NCI-H2029 treated with DMSO at 0.1 percent for 48 hours (cell line): ENCODE results near the gene TCEAL7.

Experiments
- DNase-seq: peaks from one replicate; lab custom pipeline; 2025; lab: John Stamatoyannopoulos, UW

TCEAL7 gene

GRCh38 chrX:103367502-103367901 lies 37.5 kb downstream of the TCEAL7 start:
- DNase-seq = no peak

GRCh38 chrX:103369479-103369878 lies 39.4 kb downstream of the TCEAL7 start:
- no peak for DNase-seq

GRCh38 chrX:103372886-103373285 lies 42.8 kb downstream of the TCEAL7 start:
- DNase-seq = no peak

GRCh38 chrX:103373581-103373980 lies 43.5 kb downstream of the TCEAL7 start:
- no peak for DNase-seq

GRCh38 chrX:103376118-103376978 lies 46.3 kb downstream of the TCEAL7 start, which contains the start of gene BEX3:
Gene BEX3, plus strand, starts transcription at chrX:103376538. Its CDS starts 984 bp downstream, at chrX:103377522.
- DNase-seq = no peak

- DNase-seq = no peak
Observed at GRCh38 chrX:103376979-103377324, 46.9 kb downstream of the TCEAL7 start.

- DNase-seq = no peak
Observed at GRCh38 chrX:103378990-103379389, 49.0 kb downstream of the TCEAL7 start.
